ENCODE results near the gene DNTT. TPM values are rescaled to one million over a fixed set of nuclear protein-coding genes. Genes with fewer than 3 reads are reported as not detected.

Gene DNTT
- total RNA-seq, 1 experiment from 2014 or later: not detected

- Histone ChIP-seq H3K4me1 (peaks cover 12% of the 10 kb centered on the region), H3K36me3 (ENCODE audit: control insufficient read depth, insufficient read depth, low read length) (no peaks in the 10 kb centered on the region), H3K4me3 (ENCODE audit: low read depth, low read length) (no peak overlapping the region), H3K9me3 (no peaks in the 10 kb centered on the region), H3K27me3 (replicated peaks; ENCODE audit: control insufficient read depth, insufficient read depth, low read length) (no peaks in the 10 kb centered on the region)
- no peak for DNase-seq
- Mint-ChIP-seq H3K4me1 (ENCODE audit: low read depth, unreplicated experiment) (peaks cover 5% of the 10 kb centered on the region), H3K27me3 (ENCODE audit: insufficient read depth, unreplicated experiment) (no peaks in the 10 kb centered on the region), H3K4me3 (ENCODE audit: unreplicated experiment) (no peak overlapping the region), H3K36me3 (ENCODE audit: insufficient read depth, unreplicated experiment) (no peaks in the 10 kb centered on the region), H3K27ac (ENCODE audit: unreplicated experiment) (no peak overlapping the region), H3K9me3 (ENCODE audit: unreplicated experiment) (no peaks in the 10 kb centered on the region)
- CTCF ChIA-PET: no interaction called here
- TF ChIP-seq CTCF (IDR thresholded peaks at IDR 0.05; ENCODE audit: insufficient read depth in 1 of 2, low read depth in 1 of 2, low read length in 1 of 2, severe bottlenecking in 1 of 2, unreplicated experiment in 1 of 2): no peak
- no TSS peak for BruUV-seq (replicated peaks)
- intact Hi-C loops (cut with micrococcal nuclease; ENCODE audit: unreplicated experiment): no loop called here
- POLR2A ChIA-PET: no interaction called here
Measured at GRCh38 chr10:96275685-96276418, 28.4 kb upstream of the DNTT start.

- intact Hi-C loops (cut with micrococcal nuclease; ENCODE audit: unreplicated experiment): no loop called here
- Mint-ChIP-seq H3K9me3 (ENCODE audit: unreplicated experiment) (no peaks in the 10 kb centered on the region), H3K27ac (ENCODE audit: unreplicated experiment) (no peak overlapping the region), H3K4me1 (ENCODE audit: low read depth, unreplicated experiment) (peaks cover 5% of the 10 kb centered on the region), H3K36me3 (ENCODE audit: insufficient read depth, unreplicated experiment) (no peaks in the 10 kb centered on the region), H3K27me3 (ENCODE audit: insufficient read depth, unreplicated experiment) (no peaks in the 10 kb centered on the region), H3K4me3 (ENCODE audit: unreplicated experiment) (no peak overlapping the region)
- no peaks in the 10 kb centered on the region for H3K27me3 ChIP-seq (replicated peaks; ENCODE audit: control insufficient read depth, insufficient read depth, low read length)
- TF ChIP-seq CTCF (IDR thresholded peaks at IDR 0.05; ENCODE audit: insufficient read depth in 1 of 2, low read depth in 1 of 2, low read length in 1 of 2, severe bottlenecking in 1 of 2, unreplicated experiment in 1 of 2): no peak
- H3K9me3 ChIP-seq: no peaks in the 10 kb centered on the region
- CTCF ChIA-PET: no interaction called here
- BruUV-seq (replicated peaks): no TSS peak
- POLR2A ChIA-PET: no interaction called here
- H3K4me1 ChIP-seq: peaks cover 12% of the 10 kb centered on the region
- DNase-seq: no peak
- H3K36me3 ChIP-seq (ENCODE audit: control insufficient read depth, insufficient read depth, low read length): no peaks in the 10 kb centered on the region
- H3K4me3 ChIP-seq (ENCODE audit: low read depth, low read length): no peak overlapping the region
Measured at GRCh38 chr10:96276426-96276825, 27.8 kb upstream of the DNTT start.

- intact Hi-C loops (cut with micrococcal nuclease; ENCODE audit: unreplicated experiment): no loop called here
- H3K9me3 Mint-ChIP-seq (ENCODE audit: unreplicated experiment): no peaks in the 10 kb centered on the region
- no peak for DNase-seq
- no peaks in the 10 kb centered on the region for H3K27me3 Mint-ChIP-seq (ENCODE audit: insufficient read depth, unreplicated experiment)
- Histone ChIP-seq H3K36me3 (ENCODE audit: control insufficient read depth, insufficient read depth, low read length) (no peaks in the 10 kb centered on the region), H3K27me3 (replicated peaks; ENCODE audit: control insufficient read depth, insufficient read depth, low read length) (no peaks in the 10 kb centered on the region), H3K9me3 (no peaks in the 10 kb centered on the region), H3K4me3 (ENCODE audit: low read depth, low read length) (no peak overlapping the region), H3K4me1 (peaks cover 12% of the 10 kb centered on the region)
- no peaks in the 10 kb centered on the region for H3K36me3 Mint-ChIP-seq (ENCODE audit: insufficient read depth, unreplicated experiment)
- peaks cover 5% of the 10 kb centered on the region for H3K4me1 Mint-ChIP-seq (ENCODE audit: low read depth, unreplicated experiment)
- TF ChIP-seq CTCF (IDR thresholded peaks at IDR 0.05; ENCODE audit: insufficient read depth in 1 of 2, low read depth in 1 of 2, low read length in 1 of 2, severe bottlenecking in 1 of 2, unreplicated experiment in 1 of 2): no peak
- H3K27ac Mint-ChIP-seq (ENCODE audit: unreplicated experiment): no peak overlapping the region
- no peak overlapping the region for H3K4me3 Mint-ChIP-seq (ENCODE audit: unreplicated experiment)
- POLR2A ChIA-PET: interaction anchor here (0.6 kb wide), 1 partner anchor 14 kb away, joined by 3 read pairs; no protein-coding TSS in a partner anchor
- CTCF ChIA-PET: no interaction called here
- BruUV-seq (replicated peaks): no TSS peak
Measured at GRCh38 chr10:96276831-96277230, 27.4 kb upstream of the DNTT start.
